Stimulated activated CD8-positive, alpha-beta memory T cell treated with anti-CD3 and anti-CD28 coated beads, Interleukin-4, amount 100 ng/mL, for 48 hours (primary cell): ENCODE results near the gene ELSPBP1.
"Not testable (repeated sequence)": the region's sequence is repeated elsewhere in the genome, so short reads cannot be mapped to it uniquely, and the experiment has no call there.

Experiments
- DNase-seq: peaks from one replicate; pipeline ENCODE4 v3.0.0-alpha.2; 2020

ELSPBP1 gene

GRCh38 chr19:47994209-47994802 is at the start of gene ELSPBP1:
TSS of gene ELSPBP1 (plus strand) at chr19:47994632. CDS start at chr19:48008668, 14,036 bp downstream.
- no peak for DNase-seq

GRCh38 chr19:47949852-47950521 is 44.4 kb upstream of the ELSPBP1 start:
- peak; percentile 44 for DNase-seq

- DNase-seq: not testable (repeated sequence)
Observed at GRCh38 chr19:47952132-47952531, 42.3 kb upstream of the ELSPBP1 start.

DNA sequence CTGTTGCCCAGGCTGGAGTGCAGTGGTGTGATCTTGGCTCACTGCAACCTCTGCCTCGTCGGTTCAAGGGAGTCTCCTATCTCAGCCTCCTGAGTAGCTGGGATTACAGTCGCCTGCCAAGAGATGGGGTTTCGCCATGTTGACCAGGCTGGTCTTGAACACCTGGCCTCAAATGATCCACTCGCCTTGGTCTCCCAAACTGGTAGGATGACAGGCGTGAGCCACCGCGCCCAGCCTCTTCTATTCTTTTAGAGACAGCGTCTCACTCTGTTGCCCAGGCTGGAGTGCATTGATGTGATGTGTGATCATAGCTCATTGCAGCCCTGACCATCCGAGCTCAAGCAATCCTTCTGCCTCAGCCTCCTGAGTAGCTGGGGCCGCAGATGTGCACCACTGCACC is 38.5 kb upstream of the ELSPBP1 start:
- DNase-seq: peak; percentile 37

GRCh38 chr19:47973529-47973928 is 20.9 kb upstream of the ELSPBP1 start:
- no peak for DNase-seq

DNA sequence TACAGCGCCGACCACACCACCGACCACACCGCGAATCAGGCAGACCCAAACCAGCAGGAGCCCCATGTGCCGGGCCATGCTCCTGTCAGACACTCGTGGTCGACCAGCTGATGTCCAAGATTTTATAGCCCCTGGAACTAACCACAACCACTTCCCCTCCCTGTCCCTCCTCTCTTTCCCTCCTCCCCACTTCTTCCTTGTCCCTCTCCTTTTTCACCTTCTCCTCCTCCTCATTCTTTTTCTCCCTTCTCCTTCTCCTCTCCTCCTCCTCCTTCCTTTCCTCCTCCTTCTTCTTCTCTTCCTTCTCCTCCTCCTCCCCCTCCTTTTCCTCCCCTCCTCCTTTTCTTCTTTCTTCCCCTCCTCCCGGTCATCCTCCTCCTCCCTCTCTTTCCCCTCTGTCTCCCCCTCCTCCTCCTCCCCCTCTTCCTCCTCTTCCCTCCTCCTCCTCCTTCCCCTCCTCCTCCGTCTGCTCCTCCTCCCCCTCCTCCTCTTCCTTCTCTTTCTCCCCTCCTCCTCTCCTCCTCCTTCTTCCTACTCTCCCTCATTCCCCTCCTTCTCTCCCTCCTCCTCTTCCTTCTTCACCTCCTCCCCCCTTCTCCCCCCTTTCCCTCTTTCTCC is 3.1 kb upstream of the ELSPBP1 start:
- no peak for DNase-seq

GRCh38 chr19:47992070-47992469 is 2.4 kb upstream of the ELSPBP1 start, which contains the start of gene BSPH1:
TSS of gene BSPH1 (minus strand) at chr19:47992170. CDS start at chr19:47992081, 89 bp downstream.
- DNase-seq: no peak

GRCh38 chr19:47996230-47996727 is 1.8 kb downstream of the ELSPBP1 start:
- DNase-seq: no peak

DNA sequence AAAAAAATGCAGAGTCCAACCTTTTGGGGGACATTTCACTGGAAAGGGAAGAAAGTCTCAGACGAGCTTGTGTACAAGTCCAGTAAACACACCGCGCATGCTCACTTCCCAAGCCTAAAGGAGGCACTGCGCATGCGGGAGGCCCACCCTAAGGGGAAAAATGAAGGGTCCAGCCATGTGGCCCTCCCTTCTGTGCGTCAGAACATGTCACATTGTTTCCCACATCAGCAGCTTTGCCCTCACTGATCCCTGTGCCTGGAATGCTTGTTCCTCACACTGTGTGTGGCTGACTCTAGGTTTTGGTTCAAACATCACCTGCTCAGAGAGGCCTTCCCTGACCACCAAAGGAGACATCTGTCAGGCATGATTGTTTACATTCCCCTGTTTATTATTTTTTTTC is 4.4 kb downstream of the ELSPBP1 start:
- no peak for DNase-seq

GRCh38 chr19:48000846-48001245 is 6.4 kb downstream of the ELSPBP1 start:
- DNase-seq: no peak

- DNase-seq: no peak
Observed at GRCh38 chr19:48004236-48004635, 9.8 kb downstream of the ELSPBP1 start.

GRCh38 chr19:48006762-48007161 is 12.3 kb downstream of the ELSPBP1 start:
- DNase-seq: peak; percentile 31

GRCh38 chr19:48010932-48011758 is 16.7 kb downstream of the ELSPBP1 start:
- no peak for DNase-seq

DNA sequence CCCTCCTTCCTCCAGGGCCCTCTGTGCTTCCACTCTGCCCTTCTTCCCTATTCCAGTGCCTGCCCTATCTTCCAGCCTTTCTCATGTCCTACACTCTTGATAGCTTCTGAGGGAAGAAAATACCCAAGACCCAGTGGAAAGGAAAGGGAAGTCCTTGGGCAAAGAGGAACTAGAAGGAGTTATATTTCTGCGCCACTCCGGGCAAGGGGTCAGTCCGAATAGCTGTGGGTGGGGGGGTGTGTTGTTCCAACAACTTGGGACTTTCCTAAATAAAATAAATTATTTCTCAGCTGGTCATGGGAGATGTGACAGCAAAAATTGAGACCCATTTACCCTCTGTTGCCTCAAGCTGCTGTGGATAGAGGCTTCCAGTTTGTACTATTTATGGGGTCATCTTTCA is 26.3 kb downstream of the ELSPBP1 start:
- DNase-seq: no peak

- DNase-seq: no peak
Observed at GRCh38 chr19:48023011-48023410, 28.6 kb downstream of the ELSPBP1 start.

DNA sequence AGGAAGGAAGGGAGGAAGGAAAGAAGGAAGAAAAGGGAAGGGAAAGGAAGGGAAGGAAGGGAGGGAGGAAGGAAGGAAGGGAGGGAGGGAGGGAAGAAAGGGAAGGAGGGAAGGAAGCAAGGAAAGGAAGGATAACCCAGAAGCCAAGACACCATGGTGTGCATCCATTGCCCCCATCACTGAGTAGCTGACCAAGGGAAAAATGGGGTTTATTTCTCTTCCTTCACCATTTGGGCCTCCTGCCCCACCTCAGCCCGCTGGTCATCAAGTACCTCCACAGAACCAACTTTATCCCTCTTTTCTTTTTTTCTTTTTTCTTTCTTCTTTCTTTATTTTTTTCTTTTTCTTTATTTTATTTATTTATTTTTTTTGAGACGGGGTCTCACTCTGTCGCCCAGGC is 29.1 kb downstream of the ELSPBP1 start:
- no peak for DNase-seq

- no peak for DNase-seq
Observed at GRCh38 chr19:48025480-48025879, 31.0 kb downstream of the ELSPBP1 start.

GRCh38 chr19:48029431-48029830 is 35.0 kb downstream of the ELSPBP1 start:
- no peak for DNase-seq

- DNase-seq: no peak
Observed at GRCh38 chr19:48030073-48030472, 35.6 kb downstream of the ELSPBP1 start.

DNA sequence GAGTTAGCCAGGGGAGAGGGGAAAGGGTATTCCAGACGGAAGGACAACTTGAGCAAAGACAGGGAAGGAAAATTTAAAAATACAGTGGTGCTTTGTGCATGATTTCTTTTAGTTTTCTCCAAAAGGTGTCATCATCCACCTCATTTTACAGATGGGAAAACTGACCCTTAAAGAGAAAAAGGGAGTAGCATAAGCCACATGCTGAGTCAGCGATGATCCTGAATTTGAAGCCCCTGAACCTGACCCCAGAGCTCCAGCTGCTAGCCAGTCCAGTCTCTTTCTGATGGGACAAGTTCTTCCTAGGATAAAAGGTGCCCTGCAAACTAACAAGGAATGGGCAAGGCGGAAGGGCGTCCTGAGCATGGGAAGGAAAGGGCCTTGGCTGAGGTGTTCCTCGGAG is 39.2 kb downstream of the ELSPBP1 start:
- DNase-seq: no peak

GRCh38 chr19:48036765-48037164 is 42.3 kb downstream of the ELSPBP1 start:
- no peak for DNase-seq

- DNase-seq: no peak
Observed at GRCh38 chr19:48041877-48042580, 47.6 kb downstream of the ELSPBP1 start.
